GM12891 (cell line): Measurements from ENCODE around the gene CMIP.
A peak's percentile ranks its signal among the peaks of the same experiment; 100 is the strongest.

Source experiments
- DNase-seq: peaks from one replicate; pipeline ENCODE4 v3.0.0; 2011; ENCODE audit warnings: low spot score; ENCODE audit not compliant: insufficient read length
- FAIRE-seq: peaks from 2 replicates; lab custom pipeline; 2011; peaks lifted over from hg19 to GRCh38; lab: Jason Lieb, UNC
- PAX5 ChIP-seq: IDR thresholded peaks from 2 replicates; pipeline ENCODE4 v1.6.1; 2011; ENCODE audit warnings: low read length, moderate library complexity, mild to moderate bottlenecking; ENCODE audit not compliant: insufficient read depth, severe bottlenecking
- POLR2A ChIP-seq: IDR thresholded peaks from 2 replicates; pipeline ENCODE4 v1.6.1; 2011; ENCODE audit warnings: low read depth, low read length, control low read depth
- POLR2AphosphoS5 ChIP-seq: IDR thresholded peaks from 2 replicates; pipeline ENCODE4 v1.6.1; 2011; ENCODE audit warnings: low read depth, low read length, control low read depth
- POU2F2 ChIP-seq: IDR thresholded peaks from 2 replicates; pipeline ENCODE4 v1.6.1; 2011; ENCODE audit warnings: low read depth, mild to moderate bottlenecking, control low read depth, low read length, moderate library complexity
- SPI1 ChIP-seq: IDR thresholded peaks from 2 replicates; pipeline ENCODE4 v1.6.1; 2011; ENCODE audit warnings: low read depth, low read length, control low read depth
- TAF1 ChIP-seq: IDR thresholded peaks from 2 replicates; pipeline ENCODE4 v1.6.1; 2011; ENCODE audit warnings: low read depth, low read length, control low read depth

CMIP gene

DNA sequence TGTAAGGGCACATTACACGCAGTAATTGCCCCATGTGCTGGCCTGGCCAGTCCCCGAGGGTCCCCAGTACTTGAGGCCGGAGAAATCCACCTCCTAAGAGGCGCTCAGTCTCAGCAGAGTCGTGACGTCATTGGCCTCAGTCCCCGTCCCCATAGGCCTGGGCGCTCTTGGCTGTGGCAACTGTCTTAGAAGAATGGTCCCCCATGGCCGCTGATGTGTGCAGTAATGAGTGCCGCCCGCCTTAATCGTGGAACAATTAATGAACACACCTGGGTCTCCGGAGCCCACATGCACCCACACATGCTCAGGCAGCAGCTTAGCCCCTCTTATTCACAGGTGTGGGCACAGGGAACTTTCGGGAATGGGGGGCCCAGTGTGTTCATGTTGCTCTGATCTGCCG lies 248.0 kb downstream of the CMIP start:
- FAIRE-seq, result no peak
- no peak for DNase-seq
- TF ChIP-seq SPI1, result no peak
- no peak for TF ChIP-seq POU2F2
- TF ChIP-seq TAF1, result no peak
- TF ChIP-seq PAX5, result no peak
- no peak for TF ChIP-seq POLR2AphosphoS5
- TF ChIP-seq POLR2A, result no peak

DNA sequence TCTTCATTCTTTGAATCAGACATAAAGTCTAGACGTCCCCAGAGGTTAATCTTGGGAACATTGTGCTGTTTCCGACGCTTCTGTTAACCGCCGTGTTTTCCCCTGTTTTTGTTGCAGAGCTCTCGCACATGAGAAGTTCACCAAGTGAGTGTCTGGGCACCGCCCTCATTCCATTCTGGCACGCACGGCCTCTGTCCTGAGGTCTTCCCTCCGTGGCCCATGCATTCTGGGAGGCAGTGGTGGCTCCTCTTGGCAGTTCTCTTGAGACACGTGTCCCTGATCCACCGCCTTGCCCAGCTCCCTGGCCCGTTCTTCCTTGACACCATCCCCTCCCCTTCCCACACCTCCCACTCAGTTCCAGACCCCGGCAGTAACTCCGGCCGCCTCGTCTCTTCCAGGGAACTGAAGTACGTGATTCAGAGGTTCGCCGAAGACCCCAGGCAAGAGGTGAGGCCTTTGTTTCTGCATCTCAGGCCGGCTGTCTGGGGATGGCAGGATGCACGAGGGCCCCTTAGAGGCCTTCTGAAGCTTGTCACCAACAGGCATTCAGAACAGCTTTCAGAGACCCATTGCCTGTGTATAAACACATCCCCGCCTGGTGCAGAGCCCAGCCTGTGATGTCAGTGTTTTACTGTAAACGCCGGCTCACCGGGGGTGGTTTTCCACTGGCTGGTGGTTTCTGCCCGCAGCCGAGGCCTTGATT lies 248.6 kb downstream of the CMIP start:
- no peak for DNase-seq
- TF ChIP-seq TAF1 (no peak), POU2F2 (no peak), SPI1 (no peak), PAX5 (no peak), POLR2AphosphoS5 (no peak), POLR2A (no peak)
- FAIRE-seq, result no peak

DNA sequence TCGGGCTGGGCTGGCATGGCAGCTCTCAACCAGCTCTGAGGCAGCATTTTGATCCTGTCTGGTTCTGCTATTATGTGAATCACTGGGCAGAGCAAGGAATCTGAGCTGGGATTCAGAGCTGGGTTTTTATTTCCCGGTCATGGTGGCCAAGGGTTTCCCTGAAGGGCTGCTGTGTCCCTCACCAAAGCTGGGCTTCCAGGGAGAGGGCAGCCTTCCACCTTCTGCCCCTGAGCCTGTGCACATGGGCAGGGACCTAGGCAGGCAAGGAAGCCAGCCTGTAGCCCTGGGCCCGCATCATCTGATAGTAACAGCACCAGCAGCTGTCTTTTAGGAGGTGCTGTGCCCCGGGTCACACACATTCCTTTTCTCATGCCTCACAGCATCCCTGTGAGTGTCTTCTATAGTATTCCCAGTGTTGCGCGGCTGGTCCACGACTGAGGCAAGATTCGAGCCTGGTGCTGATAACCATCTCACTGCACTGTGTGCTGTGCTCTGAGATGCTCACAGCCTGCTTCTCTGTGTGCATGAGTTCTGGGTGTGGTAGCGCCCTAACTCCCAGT lies 249.2 kb downstream of the CMIP start:
- no peak for TF ChIP-seq POLR2A
- TF ChIP-seq PAX5, result no peak
- TF ChIP-seq SPI1, result no peak
- no peak for TF ChIP-seq POU2F2
- no peak for TF ChIP-seq POLR2AphosphoS5
- TF ChIP-seq TAF1, result no peak
- DNase-seq (no peak), FAIRE-seq (no peak)

DNA sequence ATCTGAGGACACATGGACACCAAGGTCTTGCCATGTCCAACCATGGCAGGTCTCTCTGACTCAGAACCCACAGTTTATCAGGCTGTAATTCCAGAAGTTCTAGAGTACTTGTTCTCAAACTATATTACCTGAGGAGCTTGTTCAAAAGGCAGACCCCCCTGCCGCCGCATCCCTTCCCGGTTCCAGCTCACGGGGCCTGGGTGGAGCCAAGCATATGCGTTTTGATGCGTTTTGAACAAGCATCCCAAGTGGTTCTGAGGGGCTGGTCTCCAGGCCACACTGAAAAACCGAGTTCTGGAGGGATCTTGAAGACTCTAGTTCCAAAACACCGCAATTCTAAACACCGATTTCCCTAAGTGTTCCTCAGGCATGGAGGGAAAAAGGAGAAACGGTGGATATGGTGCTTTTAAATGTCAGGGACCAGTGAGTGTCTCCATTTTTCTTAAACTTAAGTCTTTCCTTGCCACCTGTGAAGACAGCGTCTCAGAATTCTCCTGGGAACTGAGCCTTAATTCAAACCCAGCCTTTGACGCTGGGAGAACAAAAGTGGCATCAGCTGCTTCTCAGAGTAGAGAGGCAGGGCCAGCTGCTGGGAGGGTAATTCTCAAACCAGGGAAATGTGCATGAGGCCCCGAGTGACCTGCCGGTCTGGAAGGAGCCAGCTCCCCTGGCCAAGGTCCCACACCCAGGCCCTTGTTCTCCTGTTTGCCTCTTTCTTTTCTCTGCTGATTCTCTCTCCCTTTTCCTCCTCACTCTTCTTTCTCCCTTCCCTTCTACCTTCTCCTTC lies 250.1 kb downstream of the CMIP start:
- FAIRE-seq (no peak), DNase-seq (no peak)
- no peak for TF ChIP-seq POLR2A
- TF ChIP-seq POLR2AphosphoS5, result no peak
- no peak for TF ChIP-seq SPI1
- TF ChIP-seq TAF1, result no peak
- TF ChIP-seq POU2F2, result no peak
- TF ChIP-seq PAX5, result no peak

DNA sequence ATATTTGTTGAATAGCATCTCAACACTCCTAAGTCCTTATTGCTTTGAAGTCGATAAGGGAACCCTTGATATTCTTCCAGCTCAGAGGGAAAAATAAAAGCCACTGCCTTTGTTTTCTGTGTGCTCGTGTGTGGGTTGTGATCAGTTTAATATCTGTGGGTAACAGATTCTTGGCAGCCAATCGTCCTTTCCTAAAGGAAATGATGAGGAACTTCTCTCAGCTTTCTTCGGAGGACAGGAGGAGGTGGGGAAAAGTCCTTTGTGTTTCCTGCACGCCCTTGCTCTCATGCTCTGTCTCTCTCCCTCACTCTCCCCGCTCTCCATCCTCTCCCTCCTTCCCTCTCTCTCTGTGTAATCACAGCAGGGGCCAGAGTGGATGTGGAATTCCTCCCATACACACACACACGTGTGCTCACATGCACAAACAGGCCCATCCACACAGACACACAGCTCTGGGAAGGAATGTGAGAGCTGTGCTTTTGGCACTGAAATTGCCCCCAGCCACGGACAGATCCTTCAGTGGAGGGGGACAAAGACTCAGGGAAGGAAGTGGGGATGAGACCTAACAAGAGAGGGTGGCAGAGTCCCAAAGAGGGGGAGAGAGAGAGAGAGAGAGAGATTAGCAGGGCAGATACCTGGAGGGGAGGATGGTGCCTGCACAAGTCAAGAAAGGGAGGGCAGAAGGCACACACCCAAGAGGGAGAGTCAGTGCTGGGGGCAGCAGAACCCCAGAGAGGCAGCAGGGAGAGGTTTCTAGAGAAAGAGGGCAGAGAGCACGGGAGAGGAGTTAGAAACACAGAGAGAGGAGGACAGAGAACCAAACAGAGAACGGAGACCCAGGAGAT lies 250.9 kb downstream of the CMIP start:
- TF ChIP-seq SPI1 (no peak), TAF1 (no peak), POU2F2 (no peak), POLR2A (no peak), POLR2AphosphoS5 (no peak), PAX5 (no peak)
- FAIRE-seq, result no peak
- no peak for DNase-seq

DNA sequence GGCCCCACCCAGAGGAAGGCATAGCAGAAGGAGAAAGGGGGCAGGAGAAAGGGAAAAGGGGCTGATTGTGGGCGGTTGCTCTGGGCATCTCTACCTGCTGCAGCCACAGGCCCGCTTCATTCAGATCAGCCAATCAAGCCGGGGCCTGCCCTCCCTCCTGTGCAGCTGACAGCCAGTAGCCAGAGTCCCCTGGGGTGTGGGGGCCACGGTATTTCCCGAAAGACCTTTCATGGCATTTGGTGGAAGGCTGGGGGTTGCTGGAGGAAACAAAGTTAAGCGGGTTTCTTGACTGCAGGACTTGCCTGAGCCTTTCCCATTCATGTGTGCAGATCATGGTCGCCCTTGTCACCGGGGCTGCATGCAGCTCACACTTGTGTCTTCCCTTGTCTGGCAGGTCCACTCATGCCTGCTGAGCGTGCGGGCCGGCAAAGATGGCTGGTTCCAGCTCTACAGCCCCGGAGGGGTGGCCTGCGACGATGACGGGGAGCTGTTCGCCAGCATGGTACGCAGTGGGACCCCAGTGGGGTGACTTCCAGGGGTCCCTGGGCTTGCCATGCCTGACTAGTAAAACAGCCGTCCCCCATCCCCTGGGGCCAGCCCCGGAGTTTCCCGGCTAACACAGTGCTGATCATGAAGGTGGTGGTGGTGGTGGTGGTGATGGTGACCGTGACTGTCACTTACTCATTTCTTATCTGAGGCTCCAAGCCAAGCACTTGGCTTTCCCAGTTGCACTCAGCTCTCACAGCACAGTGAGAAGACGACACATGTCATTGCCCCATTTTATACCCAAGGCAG lies 251.8 kb downstream of the CMIP start:
- FAIRE-seq (no peak), DNase-seq (no peak)
- TF ChIP-seq TAF1 (no peak), SPI1 (no peak), PAX5 (no peak), POLR2AphosphoS5 (no peak), POU2F2 (no peak), POLR2A (no peak)

DNA sequence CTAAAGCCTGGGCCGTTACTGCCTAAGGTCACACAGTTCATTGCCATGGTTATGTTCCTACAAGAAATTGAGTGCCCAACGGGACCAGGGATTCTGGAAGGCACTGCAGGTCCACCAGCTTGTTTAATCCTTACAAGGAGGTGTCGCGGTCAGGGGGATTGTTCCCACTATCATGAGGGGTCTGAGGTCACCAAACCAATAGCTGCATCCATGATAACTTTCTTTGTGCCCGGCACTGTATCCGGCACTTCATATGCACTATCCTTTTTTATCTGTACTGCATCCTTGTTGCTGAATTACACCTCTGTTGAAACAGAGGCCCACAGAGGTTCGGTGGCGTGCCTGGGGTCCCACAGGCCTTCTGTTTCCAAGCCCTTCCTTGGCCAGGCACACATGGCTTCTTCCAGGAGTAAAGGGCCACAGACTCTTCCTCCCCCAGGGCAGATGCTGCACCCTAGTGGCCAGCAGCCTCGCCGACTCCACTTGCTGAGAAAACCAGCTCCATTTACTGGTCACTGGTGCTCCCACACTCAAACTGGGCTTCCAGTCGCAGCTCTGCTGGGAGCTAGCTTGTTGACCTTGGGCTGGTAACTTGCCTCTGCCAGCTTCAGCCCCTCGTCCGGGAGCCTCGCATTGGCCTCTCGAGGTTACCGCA lies 252.5 kb downstream of the CMIP start:
- TF ChIP-seq SPI1, result no peak
- no peak for TF ChIP-seq PAX5
- TF ChIP-seq POLR2A, result no peak
- TF ChIP-seq POU2F2, result no peak
- no peak for TF ChIP-seq POLR2AphosphoS5
- no peak for TF ChIP-seq TAF1
- FAIRE-seq, result peak; percentile 54
- DNase-seq, result peak; percentile 73
